GM21528 (cell line): ENCODE results near the gene PFN3.
"Not testable (repeated sequence)": the region's sequence is repeated elsewhere in the genome, so short reads cannot be mapped to it uniquely, and the experiment has no call there.

Experiments used
- ATAC-seq: cut with Tn5 transposase; IDR thresholded peaks from one replicate; pipeline ENCODE4 v1.9.1; 2021; ENCODE audit warnings: mild to moderate bottlenecking, moderate library complexity; ENCODE audit not compliant: unreplicated experiment, low FRiP score

Gene PFN3

DNA sequence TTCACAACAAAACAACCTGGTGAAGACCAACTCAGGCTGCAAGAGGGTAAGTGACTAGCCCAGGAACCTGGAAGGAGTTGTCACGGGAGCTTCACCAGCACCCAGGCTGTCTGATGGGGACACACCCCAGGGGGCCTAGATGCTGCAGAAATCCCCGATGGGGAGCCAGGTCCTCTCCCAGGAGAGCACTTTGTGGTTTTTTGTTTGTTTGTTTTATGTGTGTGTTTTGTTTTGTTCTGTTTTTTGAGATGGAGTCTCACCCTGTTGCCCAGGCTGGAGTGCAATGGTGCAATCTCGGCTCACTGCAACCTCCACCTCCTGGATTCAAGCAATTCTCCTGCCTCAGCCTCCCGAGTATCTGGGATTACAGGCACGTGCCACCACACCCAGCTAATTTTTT, 24.9 kb downstream of the PFN3 start:
- not testable (repeated sequence) for ATAC-seq

DNA sequence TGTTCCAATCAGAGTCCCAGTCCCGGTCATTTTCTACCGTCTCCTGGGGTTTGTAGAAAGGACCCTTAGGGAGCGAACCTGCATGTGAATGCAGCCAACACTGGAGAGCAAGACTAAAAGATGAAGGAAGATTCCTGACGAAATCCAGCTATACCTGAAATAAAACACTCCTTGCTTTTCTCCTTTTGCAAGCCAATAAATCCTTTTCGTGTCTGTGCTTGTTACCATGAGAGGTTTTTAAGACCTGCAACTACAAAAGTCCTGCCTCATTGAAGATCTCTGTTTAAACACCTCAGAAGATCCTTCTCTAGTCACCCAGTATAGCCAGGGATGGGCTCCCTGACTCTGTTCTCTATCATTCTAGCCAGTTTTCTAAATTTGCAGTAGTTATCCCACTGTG, 26.2 kb downstream of the PFN3 start:
- ATAC-seq, result no peak

DNA sequence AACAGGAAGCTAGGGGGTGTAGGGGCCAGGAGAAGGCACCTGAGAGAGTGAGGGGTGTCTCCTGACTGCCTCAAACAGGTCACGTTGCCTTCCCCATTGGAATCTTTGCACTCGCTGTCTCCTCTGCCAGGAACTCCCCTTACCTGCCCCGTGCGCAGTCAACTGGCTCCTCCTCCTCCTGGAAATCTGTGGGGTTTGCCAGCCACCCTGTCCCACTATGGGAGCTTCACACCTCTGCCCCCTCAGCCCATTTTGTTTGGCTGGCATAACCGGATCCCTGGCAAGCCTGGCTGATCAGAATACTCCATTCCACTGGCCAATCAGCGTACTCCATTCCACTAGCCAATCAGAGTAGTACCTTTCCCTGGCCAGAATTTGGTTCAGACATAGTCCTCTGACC, 26.7 kb downstream of the PFN3 start:
- no peak for ATAC-seq

DNA sequence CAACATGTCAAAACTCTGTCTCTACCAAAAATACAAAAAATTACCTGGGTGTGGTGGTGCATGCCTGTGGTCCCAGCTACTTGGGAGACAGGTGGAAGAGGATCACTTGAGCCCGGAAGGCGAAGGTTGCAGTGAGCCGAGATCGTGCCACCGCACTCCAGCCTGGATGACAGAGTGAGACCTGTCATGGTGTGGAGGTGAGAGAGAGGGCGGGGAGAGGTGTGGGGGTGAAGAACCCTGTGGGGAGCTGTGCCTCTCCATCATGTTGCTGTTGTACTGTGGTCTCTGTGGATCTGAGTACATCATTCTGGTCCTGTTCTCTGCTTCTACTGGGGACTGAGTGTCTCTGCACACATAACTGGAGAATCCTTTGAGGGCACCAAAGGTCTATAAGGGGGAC, 27.6 kb downstream of the PFN3 start:
- no peak for ATAC-seq

DNA sequence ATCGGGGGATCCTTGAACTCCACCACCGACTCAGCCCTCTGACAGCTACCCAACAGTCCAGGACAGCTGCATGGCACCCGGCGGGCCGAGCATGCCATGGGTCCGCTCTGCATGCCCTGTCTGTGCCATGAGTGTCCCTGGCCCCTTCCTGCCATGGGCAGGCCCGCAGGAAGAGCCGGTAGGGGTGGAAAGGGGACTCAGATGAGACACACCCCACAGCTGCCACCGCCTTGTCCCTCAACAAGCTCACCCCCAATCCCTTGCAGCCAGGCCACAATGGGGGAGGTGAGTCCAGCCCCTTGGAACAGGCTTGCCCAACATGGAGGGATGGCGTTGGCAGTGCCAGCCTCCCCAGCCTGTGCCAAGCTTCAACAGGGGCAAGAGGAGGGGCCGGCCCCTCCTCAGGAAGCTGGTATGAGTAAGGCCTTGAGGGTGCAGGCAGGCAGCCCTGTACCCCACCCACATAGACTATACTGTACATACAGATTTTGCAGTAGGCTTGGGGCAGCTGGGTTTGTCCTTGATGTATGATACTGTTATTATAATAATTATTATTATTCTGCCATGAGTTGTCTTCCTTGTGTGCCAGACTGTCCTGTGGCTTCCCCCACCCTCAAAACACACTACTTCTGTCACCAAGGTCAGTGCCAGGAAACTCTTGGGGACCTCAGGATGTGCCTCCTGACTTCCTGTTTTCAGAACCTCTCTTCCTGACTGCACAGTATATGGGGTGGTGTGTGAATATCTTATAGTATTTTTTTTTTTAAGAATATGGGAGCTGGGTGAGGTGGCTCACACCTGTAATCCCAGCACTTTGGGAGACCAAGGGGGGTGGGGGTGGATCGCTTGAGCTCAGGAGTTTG, 28.2 kb downstream of the PFN3 start:
- no peak for ATAC-seq

DNA sequence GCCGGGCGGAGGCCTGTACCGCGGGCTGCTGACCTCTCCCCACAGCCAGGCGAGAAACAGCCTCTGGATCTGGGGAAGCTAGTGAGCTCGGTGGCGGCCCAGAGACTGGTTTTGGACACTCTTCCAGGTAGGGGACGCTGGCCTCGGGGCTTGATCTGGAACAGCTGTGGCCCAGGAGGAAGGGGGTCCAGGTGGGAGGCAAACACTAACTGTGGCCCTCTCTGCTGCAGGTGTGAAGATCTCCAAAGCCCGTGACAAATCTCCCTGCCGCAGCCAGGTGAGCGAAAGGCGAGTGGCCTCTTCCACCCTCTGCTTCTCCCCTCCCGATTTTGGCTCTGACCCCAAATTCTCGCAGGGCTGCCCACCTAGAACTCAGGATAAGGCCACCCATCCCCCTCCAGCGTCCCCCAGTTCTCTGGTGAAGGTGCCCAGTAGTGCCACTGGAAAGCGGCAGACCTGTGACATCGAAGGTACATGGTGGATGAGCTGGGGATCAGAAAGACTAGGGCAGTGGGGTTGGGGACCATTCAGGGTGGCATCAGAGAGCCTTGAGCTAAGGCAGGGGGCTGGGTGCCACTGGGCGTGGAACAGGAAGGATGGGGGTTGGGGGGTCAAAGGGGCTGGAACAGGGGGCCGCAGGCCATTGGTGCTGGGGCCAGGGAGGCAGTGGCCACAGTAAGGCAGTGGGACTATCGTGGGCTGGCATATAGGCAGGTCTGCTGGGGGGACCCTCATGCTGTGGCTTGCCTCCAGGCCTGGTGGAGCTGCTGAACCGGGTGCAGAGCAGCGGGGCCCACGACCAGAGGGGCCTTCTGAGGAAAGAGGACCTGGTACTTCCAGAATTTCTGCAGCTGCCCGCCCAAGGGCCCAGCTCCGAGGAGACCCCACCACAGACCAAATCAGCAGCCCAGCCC, 29.1 kb downstream of the PFN3 start:
- ATAC-seq, result no peak

DNA sequence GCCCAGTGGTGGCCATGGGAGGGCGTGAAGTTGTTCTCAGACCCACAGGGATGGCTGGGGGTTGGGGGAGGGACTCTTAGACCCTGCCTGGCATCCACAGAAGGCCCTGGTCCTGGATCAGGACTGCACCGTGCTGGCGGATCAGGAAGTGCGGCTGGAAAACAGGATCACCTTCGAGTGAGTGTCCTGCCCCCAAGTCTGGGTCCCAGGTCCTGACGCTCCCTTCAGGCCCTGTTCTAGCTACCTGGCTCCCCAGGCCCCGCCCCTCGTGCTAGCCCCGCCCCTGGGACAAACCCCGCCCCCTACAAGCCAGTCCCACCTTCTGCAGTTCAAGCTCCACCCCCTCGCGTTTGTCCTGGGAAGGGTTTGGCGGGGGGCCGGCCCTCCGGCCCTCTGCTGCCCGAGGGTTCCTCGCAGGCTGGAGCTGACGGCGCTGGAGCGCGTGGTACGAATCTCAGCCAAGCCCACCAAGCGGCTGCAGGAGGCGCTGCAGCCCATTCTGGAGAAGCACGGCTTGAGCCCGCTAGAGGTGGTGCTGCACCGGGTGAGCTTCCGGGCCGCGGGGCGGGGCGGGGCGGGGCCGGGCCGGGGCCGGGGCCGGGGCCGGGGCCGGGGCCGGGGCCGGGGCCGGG, 29.9 kb downstream of the PFN3 start:
- peak; percentile 49 for ATAC-seq

DNA sequence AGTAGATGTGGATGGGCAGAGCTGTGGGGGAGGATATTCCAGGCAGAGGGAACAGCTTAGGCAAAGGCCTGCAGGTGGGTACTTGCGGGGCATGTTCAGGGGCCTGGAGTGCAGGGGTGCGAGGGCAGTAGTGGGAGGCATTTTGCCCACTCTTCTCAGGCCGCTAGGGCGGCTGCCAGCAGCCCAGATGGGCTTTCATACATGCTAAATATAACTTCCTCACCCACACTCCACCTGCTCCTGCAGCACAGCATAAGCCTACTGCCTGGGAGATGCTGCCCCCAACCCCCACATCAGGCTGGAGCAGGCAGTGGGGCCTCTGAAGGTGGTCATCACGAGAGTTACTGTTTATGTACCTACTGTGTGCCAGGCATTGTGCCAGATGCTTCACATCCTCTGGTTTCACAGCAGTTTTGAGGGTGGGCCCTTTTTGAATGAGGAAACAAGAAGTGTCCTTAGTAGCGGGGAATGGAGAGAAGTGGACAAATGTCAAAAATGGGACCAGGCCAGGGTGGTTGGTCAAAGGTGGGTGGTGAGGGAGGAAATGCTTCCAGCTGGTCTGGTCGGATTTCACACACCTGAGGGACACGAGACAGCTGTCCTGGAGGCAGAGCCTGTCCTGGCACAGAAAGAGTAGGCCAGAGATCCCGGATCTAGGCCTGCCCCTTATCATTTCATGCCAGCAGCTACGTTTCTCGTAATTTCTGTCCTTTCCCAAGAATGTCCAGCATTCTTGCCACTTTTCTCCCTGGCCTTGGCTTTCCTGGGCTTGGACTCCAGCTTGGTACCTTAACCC, 30.6 kb downstream of the PFN3 start:
- no peak for ATAC-seq

DNA sequence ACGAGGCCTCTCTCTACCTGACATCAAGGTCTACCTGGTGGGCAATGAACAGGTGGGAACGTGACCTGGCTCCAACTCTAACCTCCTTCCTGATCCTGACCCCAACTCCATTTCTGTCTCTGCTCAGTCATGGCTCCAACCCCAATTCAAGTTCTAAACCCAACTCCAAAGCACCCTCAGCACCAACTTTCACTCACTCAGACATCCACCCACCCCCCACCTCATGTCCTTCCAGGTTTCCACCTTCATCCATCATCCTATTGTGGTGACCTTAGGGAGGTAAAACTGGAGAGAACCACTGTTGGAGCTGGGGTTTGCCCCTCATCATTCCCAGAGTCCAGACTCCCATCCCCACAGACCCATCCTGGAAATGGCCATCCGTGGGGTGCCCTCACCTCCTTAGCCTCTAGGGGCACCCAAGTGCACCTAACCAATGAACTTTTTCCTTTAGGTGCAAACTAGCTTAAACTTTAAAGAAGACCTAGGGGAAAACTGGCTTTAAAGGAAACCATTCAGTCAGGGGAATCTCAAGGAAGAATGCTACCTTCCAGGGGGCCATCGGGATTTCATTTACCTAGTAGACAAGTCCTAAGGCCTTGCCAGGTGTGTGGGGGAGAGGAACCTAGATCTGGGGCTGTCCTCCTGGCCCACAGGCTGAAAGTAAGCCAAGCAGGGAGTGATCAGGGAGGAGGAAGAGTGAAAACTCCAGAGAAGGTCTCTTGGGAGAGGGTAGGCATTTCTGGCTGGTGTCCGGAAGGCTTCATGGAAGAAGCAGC, 31.4 kb downstream of the PFN3 start:
- no peak for ATAC-seq

DNA sequence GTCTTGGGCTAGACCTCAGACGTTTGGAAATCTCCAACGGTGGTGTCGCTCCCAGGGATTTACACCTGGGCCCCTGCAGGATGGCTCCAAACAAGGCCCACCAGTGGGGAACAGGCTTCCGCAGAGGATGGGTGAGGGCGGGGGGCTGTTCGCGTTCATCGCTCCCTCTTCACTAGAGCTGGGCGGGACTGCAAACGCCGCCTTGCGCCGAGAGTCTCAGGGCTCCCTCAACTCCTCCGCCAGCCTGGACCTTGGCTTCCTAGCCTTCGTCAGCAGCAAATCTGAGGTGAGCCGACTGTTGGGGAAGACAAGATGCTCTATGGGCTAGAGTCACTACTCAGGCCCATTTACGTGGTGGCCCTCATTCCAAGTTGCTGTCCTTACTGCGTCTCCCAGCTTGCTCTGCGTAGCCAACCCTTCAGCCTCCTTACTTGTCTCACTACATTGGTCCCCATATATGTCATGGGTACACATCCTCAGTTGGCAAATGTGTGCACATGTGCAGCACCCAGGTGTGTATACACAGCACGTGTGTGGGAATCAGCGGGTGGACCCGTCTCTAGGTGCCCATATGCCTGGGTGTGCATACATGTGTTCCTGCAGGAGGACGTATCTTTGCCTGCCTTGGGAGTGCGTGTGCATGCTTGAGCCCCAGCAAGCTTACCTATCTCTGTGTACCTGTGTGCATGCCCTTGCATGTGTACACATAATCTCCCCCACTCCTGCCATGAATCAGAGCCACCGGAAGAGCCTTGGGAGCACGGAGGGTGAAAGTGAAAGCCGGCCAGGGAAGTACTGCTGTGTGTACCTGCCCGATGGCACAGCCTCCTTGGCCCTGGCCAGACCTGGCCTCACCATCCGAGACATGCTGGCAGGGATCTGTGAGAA, 32.2 kb downstream of the PFN3 start:
- no peak for ATAC-seq

DNA sequence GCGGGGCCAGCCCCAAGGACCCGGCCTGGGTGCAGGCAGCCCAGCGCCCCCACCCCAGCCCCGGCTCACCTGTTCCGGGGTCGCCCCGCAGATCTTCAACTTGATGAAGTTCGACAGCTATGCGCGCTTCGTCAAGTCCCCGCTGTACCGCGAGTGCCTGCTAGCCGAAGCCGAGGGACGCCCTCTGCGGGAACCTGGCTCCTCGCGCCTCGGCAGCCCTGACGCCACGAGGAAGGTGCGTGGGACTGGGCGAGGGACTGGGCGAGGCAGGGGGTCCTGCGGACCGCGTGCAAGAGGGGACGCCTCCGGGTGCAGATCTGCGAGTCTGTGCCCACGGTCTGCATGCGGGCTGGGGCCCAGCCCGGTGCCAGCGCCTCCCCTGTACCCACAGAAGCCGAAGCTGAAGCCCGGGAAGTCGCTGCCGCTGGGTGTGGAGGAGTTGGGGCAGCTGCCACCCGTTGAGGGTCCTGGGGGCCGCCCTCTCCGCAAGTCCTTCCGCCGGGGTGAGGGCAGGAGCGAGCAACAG, 33.1 kb downstream of the PFN3 start:
- ATAC-seq, result no peak

DNA sequence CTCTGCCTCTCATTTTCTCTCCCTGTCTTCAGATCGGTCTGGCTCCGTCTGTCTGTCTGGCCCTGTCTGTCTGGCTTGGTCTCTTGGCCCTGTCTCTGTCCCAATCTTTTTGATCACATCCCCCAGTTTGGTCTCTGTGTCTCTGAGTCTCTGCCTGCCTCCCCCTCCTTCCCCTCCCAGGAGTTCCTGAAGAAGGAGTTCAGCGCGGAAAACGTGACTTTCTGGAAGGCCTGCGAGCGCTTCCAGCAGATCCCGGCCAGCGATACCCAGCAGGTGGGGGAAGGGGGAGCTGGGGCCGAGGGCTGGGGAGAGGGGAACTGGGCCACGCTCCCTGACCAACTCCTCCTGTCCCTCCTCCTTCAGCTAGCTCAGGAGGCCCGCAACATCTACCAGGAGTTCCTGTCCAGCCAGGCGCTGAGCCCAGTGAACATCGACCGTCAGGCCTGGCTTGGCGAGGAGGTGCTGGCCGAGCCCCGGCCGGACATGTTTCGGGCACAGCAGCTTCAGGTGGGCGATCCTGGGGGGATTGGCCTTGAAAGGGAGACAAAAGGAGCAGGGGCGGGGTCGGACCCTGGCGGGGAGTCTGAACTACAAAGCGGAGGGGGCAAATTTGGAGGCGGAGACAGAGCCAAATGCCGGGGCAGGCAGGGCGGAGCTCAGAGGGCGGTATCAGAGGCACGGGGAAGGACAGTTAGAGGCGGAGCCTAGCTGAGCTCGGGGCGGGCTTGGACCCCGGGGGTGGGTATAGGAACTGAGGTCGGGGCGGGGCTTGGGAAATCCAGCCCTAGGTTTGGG, 33.7 kb downstream of the PFN3 start:
- ATAC-seq, result no peak

DNA sequence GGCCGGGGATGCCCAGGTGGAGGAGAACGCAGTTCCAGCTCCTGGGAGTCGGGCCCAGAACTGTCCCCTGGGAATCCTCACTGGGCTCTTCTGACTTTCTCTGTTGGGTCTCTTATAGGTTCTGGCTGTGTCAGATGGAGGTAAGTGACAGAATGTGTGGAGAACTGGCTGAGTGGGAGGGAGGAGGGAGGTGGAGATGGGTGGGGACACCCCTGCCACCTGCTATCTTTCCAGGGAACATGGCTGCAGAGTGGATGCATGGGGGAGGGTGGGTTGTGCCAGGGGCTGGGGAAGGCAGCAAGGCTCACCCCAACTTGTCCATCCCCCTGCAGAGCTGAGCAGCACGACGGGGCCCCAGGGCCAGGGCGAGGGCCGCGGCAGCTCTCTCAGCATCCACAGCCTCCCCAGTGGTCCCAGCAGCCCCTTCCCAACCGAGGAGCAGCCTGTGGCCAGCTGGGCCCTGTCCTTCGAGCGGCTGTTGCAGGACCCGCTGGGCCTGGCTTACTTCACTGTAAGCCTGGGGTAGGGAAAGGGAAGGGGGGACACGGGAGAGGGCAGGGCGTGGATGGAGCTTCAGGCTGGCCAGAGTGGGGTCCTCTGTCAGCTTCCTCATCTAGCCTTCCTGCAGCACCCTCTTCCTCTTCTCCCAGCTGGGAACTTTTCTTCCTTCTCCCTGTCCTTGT, 34.5 kb downstream of the PFN3 start:
- ATAC-seq, result no peak

DNA sequence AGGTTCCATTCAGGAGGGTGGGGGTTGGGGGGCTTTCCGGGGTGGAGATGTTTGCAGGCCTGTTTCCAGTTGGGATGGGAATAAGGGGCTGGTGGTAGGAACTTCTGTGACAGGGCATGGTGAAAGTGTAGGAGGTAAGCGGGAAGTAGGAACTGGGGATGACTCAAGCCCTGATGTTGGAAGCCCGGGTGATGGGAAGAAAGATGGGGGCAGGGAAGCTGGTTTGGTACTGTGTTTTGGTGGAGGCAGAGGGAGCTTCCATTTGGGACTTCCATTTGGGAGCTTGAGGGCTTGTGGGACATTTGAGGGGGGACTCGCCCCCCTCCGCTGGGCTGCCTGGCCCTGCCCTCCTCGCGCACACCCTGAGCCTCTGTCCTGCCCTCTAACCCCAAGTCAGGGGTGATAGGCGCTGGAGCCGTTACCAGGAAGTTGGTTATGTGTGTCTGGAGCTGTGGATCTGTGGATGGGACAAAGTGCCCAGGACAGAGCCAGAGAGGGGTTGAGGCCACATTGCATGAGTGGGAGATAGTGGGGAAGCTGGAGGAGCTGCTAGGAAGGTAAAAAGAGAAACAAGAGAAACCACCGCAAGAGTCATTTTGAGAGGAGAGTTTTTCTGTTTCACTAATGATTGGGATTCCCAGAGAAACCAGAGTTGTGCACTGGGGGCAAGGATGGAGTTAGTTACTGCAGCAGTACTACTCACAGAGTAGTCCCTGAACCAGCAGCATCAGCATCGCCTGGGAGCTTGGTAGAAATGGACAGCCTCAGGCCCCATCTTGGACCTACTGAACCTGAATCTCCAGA, 36.1 kb downstream of the PFN3 start:
- ATAC-seq, result no peak

DNA sequence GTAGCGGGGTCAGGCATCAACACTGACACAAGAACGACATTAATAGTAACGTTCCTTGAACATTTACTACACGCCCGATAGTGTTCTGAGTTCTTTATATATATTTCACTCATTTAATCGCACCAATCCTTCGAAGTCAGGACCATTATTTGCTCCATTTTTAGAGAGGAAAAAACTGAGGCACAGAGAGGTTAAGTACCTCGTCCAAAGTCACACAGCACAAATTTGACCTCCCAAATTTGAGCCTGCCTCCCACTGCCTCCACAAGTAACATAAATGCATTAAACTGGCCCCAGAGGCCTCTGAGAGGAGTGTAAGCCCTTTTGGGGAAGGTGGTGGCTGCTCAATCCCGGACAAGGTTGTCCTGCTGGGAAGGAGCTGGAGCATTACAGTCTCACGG, 36.9 kb downstream of the PFN3 start:
- no peak for ATAC-seq
